ENCODE data around the gene OGDH.

The OGDH gene

GRCh38 chr7:44748045-44748947, 141.9 kb downstream of the OGDH start, which contains the start of gene ZMIZ2:
TSS of gene ZMIZ2 (plus strand) at chr7:44748847. CDS start at chr7:44756250, 7,403 bp downstream.
- Mint-ChIP-seq H3K27me3 (no peaks in the 10 kb centered on the region), H3K4me3 (peak within 1 kb of the TSS; percentile 84), H3K4me1 (peaks cover 36% of the 10 kb centered on the region), H3K9me3 (no peaks in the 10 kb centered on the region), H3K27ac (peak within 1 kb of the TSS; percentile 74), H3K36me3 (ENCODE audit: low read depth) (peaks cover 15% of the 10 kb centered on the region)
- ATAC-seq = peak; percentile 80
- peak; percentile 92 for DNase-seq

DNA sequence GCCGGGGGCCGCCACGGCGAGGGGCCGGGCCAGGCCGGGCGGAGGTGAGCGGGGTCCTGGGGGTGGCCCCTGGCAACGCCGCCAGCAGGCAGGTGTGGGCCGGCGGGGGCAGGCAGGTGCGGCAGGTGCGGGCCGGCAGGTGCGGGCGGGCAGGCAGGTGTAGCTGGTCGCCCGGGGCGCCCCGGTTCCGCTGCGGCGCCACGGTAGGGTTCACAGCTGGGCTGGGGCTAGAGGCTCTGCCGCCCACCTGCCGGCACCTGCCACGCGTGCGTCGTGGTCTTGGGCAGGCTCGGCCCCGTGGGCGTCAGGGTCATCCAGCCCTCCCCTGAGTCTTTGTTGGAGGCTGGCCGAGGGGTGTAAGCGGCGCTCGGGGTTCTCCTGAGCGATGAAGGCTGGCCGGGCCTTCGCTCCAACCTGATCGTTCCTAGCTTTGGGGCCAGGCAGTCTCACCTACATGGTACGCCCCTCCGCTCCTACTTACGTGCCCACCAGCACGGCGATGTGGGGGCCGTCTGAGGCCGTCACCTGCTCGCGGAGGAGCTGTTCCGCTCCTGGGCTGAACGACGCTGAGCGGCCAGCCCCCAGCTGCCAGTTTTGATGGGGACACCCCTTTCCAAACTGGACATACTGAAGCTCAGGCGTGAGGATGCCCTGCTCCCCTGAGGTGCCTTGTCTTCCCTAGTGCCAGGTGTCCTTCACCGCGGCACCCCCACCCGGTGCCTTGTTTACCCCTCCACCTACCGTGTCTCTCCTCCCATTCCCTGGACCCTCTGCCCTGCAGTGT, 142.7 kb downstream of the OGDH start:
- Mint-ChIP-seq H3K4me3 (peak overlapping the region; percentile 84), H3K27me3 (no peaks in the 10 kb centered on the region), H3K9me3 (no peaks in the 10 kb centered on the region), H3K4me1 (peaks cover 41% of the 10 kb centered on the region), H3K27ac (peak overlapping the region; percentile 74), H3K36me3 (ENCODE audit: low read depth) (peaks cover 15% of the 10 kb centered on the region)
- DNase-seq (peak; percentile 42), ATAC-seq (peak; percentile 3)

- peak overlapping the region; percentile 84 for H3K4me3 Mint-ChIP-seq
- H3K4me1 Mint-ChIP-seq = peaks cover 44% of the 10 kb centered on the region
- no peaks in the 10 kb centered on the region for H3K9me3 Mint-ChIP-seq
- peak overlapping the region; percentile 74 for H3K27ac Mint-ChIP-seq
- peaks cover 15% of the 10 kb centered on the region for H3K36me3 Mint-ChIP-seq (ENCODE audit: low read depth)
- no peak for DNase-seq
- no peaks in the 10 kb centered on the region for H3K27me3 Mint-ChIP-seq
- ATAC-seq = no peak
Measured at GRCh38 chr7:44749992-44750391, 143.6 kb downstream of the OGDH start.

DNA sequence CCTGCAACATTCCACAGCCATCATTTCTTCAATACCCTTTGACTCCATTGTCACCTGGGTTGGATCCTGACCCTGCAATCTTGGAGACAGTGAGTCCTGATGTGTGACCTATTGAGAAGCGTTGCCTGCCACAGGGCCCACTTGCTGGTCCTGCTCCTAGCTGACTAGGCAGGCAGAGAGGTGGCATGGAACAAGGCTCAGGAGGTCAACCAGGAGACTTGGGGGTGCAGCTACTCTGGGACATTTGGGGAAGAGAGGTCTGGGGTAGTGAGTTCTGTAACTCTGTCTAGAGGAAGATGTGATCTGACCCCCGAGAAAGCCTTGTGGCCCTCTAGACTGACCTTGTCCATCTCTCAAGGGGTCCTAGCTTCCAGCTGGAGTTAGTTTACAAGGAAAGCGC, 144.0 kb downstream of the OGDH start:
- peaks cover 15% of the 10 kb centered on the region for H3K36me3 Mint-ChIP-seq (ENCODE audit: low read depth)
- no peaks in the 10 kb centered on the region for H3K27me3 Mint-ChIP-seq
- H3K4me1 Mint-ChIP-seq = peaks cover 46% of the 10 kb centered on the region
- H3K27ac Mint-ChIP-seq = peak overlapping the region; percentile 74
- DNase-seq = no peak
- no peaks in the 10 kb centered on the region for H3K9me3 Mint-ChIP-seq
- no peak for ATAC-seq
- peak overlapping the region; percentile 84 for H3K4me3 Mint-ChIP-seq

GRCh38 chr7:44750921-44751571, 144.6 kb downstream of the OGDH start:
- Mint-ChIP-seq H3K27me3 (no peaks in the 10 kb centered on the region), H3K4me1 (peaks cover 46% of the 10 kb centered on the region), H3K4me3 (peak overlapping the region; percentile 84), H3K27ac (peak overlapping the region; percentile 74), H3K9me3 (no peaks in the 10 kb centered on the region), H3K36me3 (ENCODE audit: low read depth) (peaks cover 15% of the 10 kb centered on the region)
- ATAC-seq (peak; percentile 75), DNase-seq (peak; percentile 67)

GRCh38 chr7:44752822-44753221, 146.4 kb downstream of the OGDH start:
- DNase-seq = no peak
- no peaks in the 10 kb centered on the region for H3K9me3 Mint-ChIP-seq
- H3K27me3 Mint-ChIP-seq = no peaks in the 10 kb centered on the region
- ATAC-seq = no peak
- peaks cover 42% of the 10 kb centered on the region for H3K4me1 Mint-ChIP-seq
- H3K36me3 Mint-ChIP-seq (ENCODE audit: low read depth) = peaks cover 15% of the 10 kb centered on the region
- H3K4me3 Mint-ChIP-seq = no peak overlapping the region
- H3K27ac Mint-ChIP-seq = no peak overlapping the region

- Mint-ChIP-seq H3K4me1 (peaks cover 35% of the 10 kb centered on the region), H3K36me3 (ENCODE audit: low read depth) (peaks cover 17% of the 10 kb centered on the region)
Measured at GRCh38 chr7:44754802-44755697, 148.6 kb downstream of the OGDH start.

DNA sequence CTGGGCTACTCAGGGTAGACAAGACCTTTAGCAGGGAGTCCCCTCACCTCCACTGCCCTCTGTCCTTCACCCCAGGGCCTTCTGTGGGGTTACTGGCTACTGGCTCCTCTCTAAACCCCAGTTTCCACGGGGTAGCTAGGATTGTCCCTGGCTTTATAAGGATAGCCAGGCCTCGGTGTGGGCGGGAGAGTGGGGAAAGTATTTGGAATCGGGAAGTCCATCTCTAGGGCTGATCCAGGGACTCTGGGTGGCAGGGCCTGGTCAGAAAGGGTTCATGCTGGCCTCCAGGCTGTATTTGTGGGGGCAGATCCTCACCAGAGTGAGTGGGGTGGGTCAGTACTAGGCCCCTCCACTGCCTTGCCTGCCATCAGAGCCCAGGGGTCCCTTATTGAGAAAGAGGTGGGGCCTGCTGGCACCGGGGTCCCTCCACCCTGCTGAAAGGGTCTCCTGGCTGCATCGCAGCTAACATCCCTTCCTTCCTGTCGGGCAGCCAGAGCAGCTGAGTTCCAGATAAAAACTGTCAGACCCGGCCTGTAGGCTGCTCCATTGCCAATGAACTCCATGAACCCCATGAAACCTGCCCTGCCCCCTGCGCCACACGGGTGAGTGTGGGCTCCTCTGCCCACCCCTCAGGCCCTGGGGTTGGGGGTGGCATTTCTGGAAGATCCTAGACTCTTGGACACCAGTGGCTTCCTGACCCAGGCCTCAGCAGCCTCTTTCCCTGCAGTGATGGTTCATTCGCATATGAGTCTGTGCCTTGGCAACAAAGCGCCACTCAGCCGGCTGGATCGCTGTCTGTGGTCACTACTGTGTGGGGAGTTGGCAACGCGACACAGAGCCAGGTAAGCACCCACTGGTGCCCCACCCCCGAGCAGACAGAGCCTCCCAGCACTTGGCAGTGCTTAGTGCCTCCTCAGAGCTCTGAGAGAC, 149.5 kb downstream of the OGDH start:
- peaks cover 12% of the 10 kb centered on the region for H3K36me3 Mint-ChIP-seq (ENCODE audit: low read depth)
- no peak overlapping the region for H3K27ac Mint-ChIP-seq
- H3K9me3 Mint-ChIP-seq = no peaks in the 10 kb centered on the region
- no peak for DNase-seq
- H3K4me1 Mint-ChIP-seq = peaks cover 27% of the 10 kb centered on the region
- ATAC-seq = no peak
- H3K27me3 Mint-ChIP-seq = no peaks in the 10 kb centered on the region
- no peak overlapping the region for H3K4me3 Mint-ChIP-seq

More at GRCh38 chr7:44754802-44755697, 148.6 kb downstream of the OGDH start:
- DNase-seq (no peak), ATAC-seq (no peak)
- H3K27ac Mint-ChIP-seq = no peak overlapping the region
- no peak overlapping the region for H3K4me3 Mint-ChIP-seq
- H3K27me3 Mint-ChIP-seq = no peaks in the 10 kb centered on the region
- no peaks in the 10 kb centered on the region for H3K9me3 Mint-ChIP-seq

GRCh38 chr7:44756904-44757303, 150.5 kb downstream of the OGDH start:
- Mint-ChIP-seq H3K4me1 (peaks cover 18% of the 10 kb centered on the region), H3K9me3 (no peaks in the 10 kb centered on the region), H3K4me3 (no peak overlapping the region), H3K36me3 (ENCODE audit: low read depth) (peaks cover 8% of the 10 kb centered on the region), H3K27ac (no peak overlapping the region), H3K27me3 (no peaks in the 10 kb centered on the region)
- no peak for ATAC-seq
- no peak for DNase-seq

- H3K36me3 Mint-ChIP-seq (ENCODE audit: low read depth) = peaks cover 10% of the 10 kb centered on the region
- ATAC-seq (no peak), DNase-seq (no peak)
- H3K27ac Mint-ChIP-seq = no peak overlapping the region
- no peaks in the 10 kb centered on the region for H3K27me3 Mint-ChIP-seq
- no peaks in the 10 kb centered on the region for H3K9me3 Mint-ChIP-seq
- no peak overlapping the region for H3K4me3 Mint-ChIP-seq
- H3K4me1 Mint-ChIP-seq = peaks cover 16% of the 10 kb centered on the region
Measured at GRCh38 chr7:44757311-44757710, 150.9 kb downstream of the OGDH start.

DNA sequence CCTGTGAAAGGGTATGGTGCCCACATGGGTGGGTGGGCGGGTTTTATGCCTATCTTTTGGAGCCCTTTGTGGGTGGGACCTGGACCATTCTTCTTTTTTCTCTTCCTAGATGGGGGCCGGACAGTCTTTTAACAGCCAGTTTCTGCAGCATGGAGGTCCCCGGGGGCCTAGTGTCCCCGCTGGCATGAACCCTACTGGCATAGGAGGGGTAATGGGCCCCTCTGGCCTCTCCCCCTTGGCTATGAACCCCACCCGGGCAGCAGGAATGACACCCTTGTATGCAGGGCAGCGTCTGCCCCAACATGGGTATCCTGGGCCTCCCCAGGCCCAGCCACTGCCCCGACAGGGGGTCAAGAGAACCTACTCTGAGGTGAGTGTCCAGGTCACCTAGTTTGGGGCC, 151.3 kb downstream of the OGDH start:
- H3K9me3 Mint-ChIP-seq = no peaks in the 10 kb centered on the region
- no peak overlapping the region for H3K27ac Mint-ChIP-seq
- no peak for DNase-seq
- H3K27me3 Mint-ChIP-seq = no peaks in the 10 kb centered on the region
- H3K4me1 Mint-ChIP-seq = peaks cover 12% of the 10 kb centered on the region
- peaks cover 8% of the 10 kb centered on the region for H3K36me3 Mint-ChIP-seq (ENCODE audit: low read depth)
- no peak overlapping the region for H3K4me3 Mint-ChIP-seq
- ATAC-seq = no peak

Measured in activated naive CD8-positive, alpha-beta T cell treated with anti-CD3 and anti-CD28 coated beads, Interleukin-2, amount 50 U/mL, for 24 hours (primary cell).